Astrocyte of the cerebellum (primary cell): ENCODE data around the gene BMI1.
A peak's percentile ranks its signal among the peaks of the same experiment; 100 is the strongest.

Source experiments
- DNase-seq: peaks from one replicate; pipeline ENCODE4 v3.0.0-alpha.2; 2011; ENCODE audit warnings: low read depth
- H3K4me3 ChIP-seq: 2 replicates; pipeline ENCODE4 v1.5.1; 2011; ENCODE audit warnings: mild to moderate bottlenecking, low read depth, low read length, moderate library complexity
- CTCF ChIP-seq: IDR thresholded peaks from 2 replicates; pipeline ENCODE4 v1.5.1; 2012; ENCODE audit warnings: low read length, low read depth, moderate library complexity, mild to moderate bottlenecking; ENCODE audit errors: missing control alignments
- in situ Hi-C: cut with HindIII; loops from 2 replicates; pipeline ENCODE4 v1.10.0; 2017; ENCODE audit warnings: low sequenced_read_pairs

BMI1 gene

GRCh38 chr10:22332116-22332692 is 11.3 kb downstream of the BMI1 start:
- no peak for TF ChIP-seq CTCF
- no peak overlapping the region for H3K4me3 ChIP-seq
- DNase-seq, result no peak
- in situ Hi-C loops, result no loop called here

- in situ Hi-C loops, result no loop called here
- no peak for TF ChIP-seq CTCF
- DNase-seq, result no peak
- no peak overlapping the region for H3K4me3 ChIP-seq
Observed at GRCh38 chr10:22333167-22333974, 12.5 kb downstream of the BMI1 start.

GRCh38 chr10:22333975-22334282 is 13.0 kb downstream of the BMI1 start:
- H3K4me3 ChIP-seq, result peak overlapping the region; percentile 15
- no peak for TF ChIP-seq CTCF
- DNase-seq, result no peak
- in situ Hi-C loops, result no loop called here

- no peak for DNase-seq
- peak overlapping the region; percentile 32 for H3K4me3 ChIP-seq
- no peak for TF ChIP-seq CTCF
- in situ Hi-C loops, result no loop called here
Observed at GRCh38 chr10:22334414-22335172, 13.7 kb downstream of the BMI1 start.

- H3K4me3 ChIP-seq, result peak overlapping the region; percentile 32
- no peak for TF ChIP-seq CTCF
- in situ Hi-C loops, result no loop called here
- no peak for DNase-seq
Observed at GRCh38 chr10:22335173-22335933, 14.5 kb downstream of the BMI1 start.
